ENCODE results near the gene NCOR1. TPM values are rescaled to one million over a fixed set of nuclear protein-coding genes. Genes with fewer than 3 reads are reported as not detected.
"Not testable (repeated sequence)": the region's sequence is repeated elsewhere in the genome, so short reads cannot be mapped to it uniquely, and the experiment has no call there.

Gene NCOR1
- polyA plus RNA-seq, 3 donors from 2014 or later: 18.8 to 192 (median 35.0) TPM

- peak overlapping the region in 4 of 5 donors; percentile 3 to 20 (median 10) for H3K4me3 Mint-ChIP-seq
These were observed 12.5 kb downstream of the NCOR1 start for GRCh38 chr17:16202554-16203500.

DNA sequence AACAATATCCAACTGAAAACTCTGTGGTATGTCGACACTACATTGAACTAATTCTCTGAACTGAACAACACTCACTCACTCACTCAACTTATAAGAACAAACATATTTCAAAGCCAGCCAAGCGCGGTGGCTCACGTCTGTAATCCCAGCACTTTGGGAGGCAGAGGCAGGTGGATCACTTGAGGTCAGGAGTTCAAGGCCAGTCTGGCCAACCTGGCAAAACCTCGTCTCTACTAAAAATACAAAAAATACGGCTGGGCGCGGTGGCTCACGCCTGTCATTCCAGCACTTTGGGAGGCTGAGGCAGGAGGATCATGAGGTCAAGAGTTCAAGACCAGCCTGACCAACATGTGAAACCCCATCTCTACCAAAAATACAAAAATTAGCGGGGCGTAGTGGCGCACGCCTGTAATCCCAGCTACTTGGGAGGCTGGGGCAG lies 13.6 kb downstream of the NCOR1 start:
- not testable (repeated sequence) for H3K27me3 Mint-ChIP-seq (ENCODE audit: low read depth in 3 of 3); DNase-seq; H3K36me3 Mint-ChIP-seq; H3K4me3 Mint-ChIP-seq; H3K9me3 Mint-ChIP-seq
- Mint-ChIP-seq H3K27ac (peak overlapping the region in 2 of 6 donors; percentile 67 to 80), H3K4me1 (peaks cover 57 to 85% of the 10 kb centered on the region in 2 donors)

More at GRCh38 chr17:16202554-16203500, 12.5 kb downstream of the NCOR1 start:
- not testable (repeated sequence) for H3K9me3 Mint-ChIP-seq; H3K27me3 Mint-ChIP-seq (ENCODE audit: low read depth in 3 of 3); DNase-seq; H3K36me3 Mint-ChIP-seq
- peaks cover 55 to 86% of the 10 kb centered on the region in 2 donors for H3K4me1 Mint-ChIP-seq
- peak overlapping the region; percentile 32 to 89 (median 82) for H3K27ac Mint-ChIP-seq

GRCh38 chr17:16199093-16199492 lies 16.2 kb downstream of the NCOR1 start:
- DNase-seq: peak; percentile 17 to 28 (median 20)
- peaks cover 49 to 72% of the 10 kb centered on the region in 2 donors for H3K4me1 Mint-ChIP-seq
- H3K4me3 Mint-ChIP-seq: peak overlapping the region; percentile 37 to 76 (median 66)
- no peaks in the 10 kb centered on the region for H3K9me3 Mint-ChIP-seq
- peaks cover 0 to 4% (median 3%) of the 10 kb centered on the region in 3 donors for H3K27me3 Mint-ChIP-seq (ENCODE audit: low read depth in 3 of 3)
- H3K27ac Mint-ChIP-seq: peak overlapping the region; percentile 61 to 88 (median 66)
- H3K36me3 Mint-ChIP-seq: peaks cover 3 to 8% (median 6%) of the 10 kb centered on the region in 3 donors

DNA sequence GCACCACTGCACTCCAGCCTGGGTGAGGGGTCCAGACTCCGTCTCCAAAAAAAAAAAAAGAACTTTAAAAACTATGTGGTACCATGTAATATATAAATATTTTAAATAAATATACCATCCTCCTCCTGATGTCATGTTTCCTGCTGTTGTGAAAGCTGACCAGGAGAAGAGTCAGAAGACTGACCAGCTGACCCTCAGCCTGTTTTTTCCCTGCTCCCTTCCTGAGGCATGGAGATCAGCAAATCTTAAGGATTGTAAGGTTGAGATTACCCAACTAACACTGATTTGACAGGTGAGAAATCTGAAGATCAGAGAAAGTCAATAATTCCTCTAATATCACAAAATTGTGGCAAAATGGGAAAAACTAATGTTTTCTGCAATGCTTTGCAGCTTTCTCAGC lies 18.1 kb downstream of the NCOR1 start:
- H3K9me3 Mint-ChIP-seq: no peaks in the 10 kb centered on the region
- DNase-seq: no peak
- peaks cover 15 to 20% (median 17%) of the 10 kb centered on the region in 3 donors for H3K36me3 Mint-ChIP-seq
- peaks cover 38 to 60% of the 10 kb centered on the region in 2 donors for H3K4me1 Mint-ChIP-seq
- peaks cover 0 to 4% (median 3%) of the 10 kb centered on the region in 3 donors for H3K27me3 Mint-ChIP-seq (ENCODE audit: low read depth in 3 of 3)
- no peak overlapping the region for H3K27ac Mint-ChIP-seq
- no peak overlapping the region for H3K4me3 Mint-ChIP-seq

GRCh38 chr17:16194307-16194835 lies 21.0 kb downstream of the NCOR1 start:
- H3K27ac Mint-ChIP-seq: peak overlapping the region in 2 of 6 donors; percentile 3 to 9
- not testable (repeated sequence) for H3K9me3 Mint-ChIP-seq; H3K4me3 Mint-ChIP-seq; DNase-seq; H3K27me3 Mint-ChIP-seq (ENCODE audit: low read depth in 3 of 3)
- peaks cover 28 to 53% of the 10 kb centered on the region in 2 donors for H3K4me1 Mint-ChIP-seq
- peaks cover 15 to 21% (median 20%) of the 10 kb centered on the region in 3 donors for H3K36me3 Mint-ChIP-seq

- H3K27ac Mint-ChIP-seq: peak overlapping the region in 1 of 6 donors; percentile 7
- no peak overlapping the region for H3K4me3 Mint-ChIP-seq
- peaks cover 15 to 40% of the 10 kb centered on the region in 2 donors for H3K4me1 Mint-ChIP-seq
- H3K27me3 Mint-ChIP-seq (ENCODE audit: low read depth in 3 of 3): peaks cover 0 to 2% (median 0%) of the 10 kb centered on the region in 3 donors
- no peaks in the 10 kb centered on the region for H3K9me3 Mint-ChIP-seq
- H3K36me3 Mint-ChIP-seq: peaks cover 15 to 25% (median 21%) of the 10 kb centered on the region in 3 donors
- no peak for DNase-seq
These were observed 23.7 kb downstream of the NCOR1 start for GRCh38 chr17:16191604-16192003.

- Mint-ChIP-seq H3K27me3 (ENCODE audit: low read depth in 3 of 3) (peaks cover 0 to 2% (median 0%) of the 10 kb centered on the region in 3 donors), H3K27ac (peak overlapping the region in 3 of 6 donors; percentile 24 to 45 (median 31)), H3K9me3 (no peaks in the 10 kb centered on the region), H3K4me3 (no peak overlapping the region), H3K36me3 (peaks cover 15 to 27% (median 23%) of the 10 kb centered on the region in 3 donors), H3K4me1 (peaks cover 16 to 40% of the 10 kb centered on the region in 2 donors)
- DNase-seq: no peak
These were observed 24.5 kb downstream of the NCOR1 start for GRCh38 chr17:16190703-16191360.

- peak overlapping the region in 1 of 6 donors; percentile 56 for H3K27ac Mint-ChIP-seq
- no peaks in the 10 kb centered on the region for H3K9me3 Mint-ChIP-seq
- no peak for DNase-seq
- no peak overlapping the region for H3K4me3 Mint-ChIP-seq
- peaks cover 15 to 30% (median 27%) of the 10 kb centered on the region in 3 donors for H3K36me3 Mint-ChIP-seq
- H3K4me1 Mint-ChIP-seq: peaks cover 16 to 41% of the 10 kb centered on the region in 2 donors
- peaks cover 0 to 2% (median 0%) of the 10 kb centered on the region in 3 donors for H3K27me3 Mint-ChIP-seq (ENCODE audit: low read depth in 3 of 3)
These were observed 25.5 kb downstream of the NCOR1 start for GRCh38 chr17:16189791-16190348.

- Mint-ChIP-seq H3K27me3 (ENCODE audit: low read depth in 3 of 3) (peaks cover 0 to 2% (median 0%) of the 10 kb centered on the region in 3 donors), H3K9me3 (no peaks in the 10 kb centered on the region), H3K36me3 (peaks cover 1 to 21% (median 12%) of the 10 kb centered on the region in 3 donors), H3K4me1 (peaks cover 15 to 49% of the 10 kb centered on the region in 2 donors), H3K4me3 (no peak overlapping the region), H3K27ac (no peak overlapping the region)
- no peak for DNase-seq
These were observed 27.7 kb downstream of the NCOR1 start for GRCh38 chr17:16187642-16188041.

DNA sequence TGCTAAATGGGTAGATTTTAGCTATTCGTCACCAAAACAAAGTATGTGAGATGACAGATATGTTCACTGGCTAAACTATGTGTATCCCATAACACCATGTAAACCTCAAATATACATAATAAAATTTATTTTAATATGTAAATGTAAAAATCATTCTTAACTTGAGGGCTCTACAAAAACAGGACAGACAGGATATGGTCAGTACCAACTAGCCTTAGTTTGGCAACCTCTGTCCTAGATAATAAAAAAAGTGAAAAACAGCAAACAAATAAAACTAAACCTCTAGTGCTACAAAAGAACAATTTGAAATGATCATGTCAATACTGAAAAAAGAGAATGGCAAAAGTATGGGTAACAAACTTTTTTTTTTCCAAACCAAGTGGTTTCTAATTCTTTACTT lies 33.8 kb downstream of the NCOR1 start:
- H3K4me1 Mint-ChIP-seq: peaks cover 25 to 71% of the 10 kb centered on the region in 2 donors
- H3K36me3 Mint-ChIP-seq: peaks cover 0 to 11% (median 7%) of the 10 kb centered on the region in 3 donors
- no peak overlapping the region for H3K4me3 Mint-ChIP-seq
- DNase-seq: no peak
- H3K27ac Mint-ChIP-seq: peak overlapping the region in 2 of 6 donors; percentile 10 to 69
- H3K27me3 Mint-ChIP-seq (ENCODE audit: low read depth in 3 of 3): peaks cover 0 to 2% (median 0%) of the 10 kb centered on the region in 3 donors
- no peaks in the 10 kb centered on the region for H3K9me3 Mint-ChIP-seq

GRCh38 chr17:16178836-16179235 lies 36.5 kb downstream of the NCOR1 start:
- Mint-ChIP-seq H3K27me3 (ENCODE audit: low read depth in 3 of 3) (peaks cover 0 to 2% (median 0%) of the 10 kb centered on the region in 3 donors), H3K27ac (no peak overlapping the region), H3K36me3 (no peaks in the 10 kb centered on the region), H3K4me1 (peaks cover 29 to 68% of the 10 kb centered on the region in 2 donors), H3K9me3 (no peaks in the 10 kb centered on the region), H3K4me3 (no peak overlapping the region)
- no peak for DNase-seq

- Mint-ChIP-seq H3K9me3 (no peaks in the 10 kb centered on the region), H3K4me1 (peaks cover 13 to 31% of the 10 kb centered on the region in 2 donors), H3K4me3 (no peak overlapping the region), H3K27ac (no peak overlapping the region), H3K36me3 (peaks cover 2 to 12% (median 9%) of the 10 kb centered on the region in 3 donors), H3K27me3 (ENCODE audit: low read depth in 3 of 3) (no peaks in the 10 kb centered on the region)
- no peak for DNase-seq
These were observed 43.7 kb downstream of the NCOR1 start for GRCh38 chr17:16171613-16172012.

DNA sequence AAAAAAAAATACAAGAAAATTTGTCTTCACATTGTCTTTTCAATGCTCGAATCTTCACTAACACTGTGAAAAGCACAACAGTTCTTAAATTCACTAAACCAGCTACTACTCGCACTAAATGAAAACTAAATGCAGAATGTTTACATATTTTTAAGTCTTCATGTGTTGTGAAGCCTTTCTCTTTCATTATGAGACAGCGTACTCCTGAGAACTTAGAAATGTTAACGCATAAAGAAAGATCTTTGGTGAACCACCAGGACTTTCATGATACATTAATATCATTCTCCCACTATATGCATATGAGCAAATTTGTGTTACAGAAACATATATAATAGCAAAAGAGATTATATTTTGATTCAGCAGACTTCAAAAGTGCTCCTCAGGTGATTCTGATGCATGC lies 48.6 kb downstream of the NCOR1 start:
- H3K9me3 Mint-ChIP-seq; H3K27me3 Mint-ChIP-seq (ENCODE audit: low read depth in 3 of 3); H3K4me3 Mint-ChIP-seq; DNase-seq: not testable (repeated sequence)
- H3K27ac Mint-ChIP-seq: peak overlapping the region in 1 of 6 donors; percentile 53
- H3K36me3 Mint-ChIP-seq: peaks cover 12 to 25% (median 16%) of the 10 kb centered on the region in 3 donors
- peaks cover 4 to 15% of the 10 kb centered on the region in 2 donors for H3K4me1 Mint-ChIP-seq
